HTERT RPE-1 (cell line): ENCODE data around the gene CRYL1.

Experiments
- in situ Hi-C: fragments of 300-500 bp; cut with MboI; formaldehyde crosslinking; loops from 4 replicates; pipeline ENCODE4 v1.14.3; 2020; ENCODE audit warnings: low sequenced_read_pairs

Gene CRYL1

GRCh38 chr13:20495087-20496023, 30.3 kb downstream of the CRYL1 start:
- in situ Hi-C loops: no loop called here

DNA sequence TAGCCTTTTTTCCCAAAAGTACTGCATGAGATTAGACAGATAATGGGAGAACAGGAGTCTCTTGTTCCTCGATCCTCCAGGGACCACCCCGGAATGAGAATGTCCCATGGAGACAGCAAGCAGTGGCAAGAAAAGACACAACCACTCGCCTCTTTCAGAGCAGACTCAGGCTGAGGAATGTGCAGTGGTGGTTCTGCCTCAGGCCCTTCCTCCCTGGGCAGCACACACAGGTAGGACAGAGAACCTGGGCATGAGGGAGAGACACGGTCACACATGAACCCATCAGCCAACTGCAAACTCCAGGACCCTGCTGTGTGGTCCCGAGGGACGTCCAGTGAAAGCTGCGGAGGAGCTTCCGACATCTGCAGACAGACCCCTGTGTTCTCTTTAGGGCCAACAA, 31.0 kb downstream of the CRYL1 start:
- in situ Hi-C loops: no loop called here

DNA sequence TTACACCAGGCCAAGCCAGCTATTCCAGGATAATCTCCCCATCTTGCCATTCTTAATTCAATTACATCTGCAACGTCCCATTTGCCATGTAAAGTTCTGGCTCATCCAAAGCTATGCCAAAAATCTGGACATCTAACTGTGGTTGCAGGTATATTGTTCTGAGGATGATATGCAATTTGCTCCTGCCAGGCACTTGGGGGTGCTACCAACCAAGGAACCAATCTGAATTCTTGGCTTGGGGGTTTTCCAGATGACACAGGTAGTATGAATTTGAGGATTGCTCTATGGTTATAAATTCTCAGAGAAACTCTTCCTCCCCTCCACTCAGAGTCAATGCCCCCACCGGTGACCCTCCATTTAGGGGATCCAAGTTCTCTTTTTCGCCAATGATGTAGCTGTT, 33.0 kb downstream of the CRYL1 start:
- in situ Hi-C loops: no loop called here

- in situ Hi-C loops: no loop called here
Measured at GRCh38 chr13:20491926-20492435, 33.7 kb downstream of the CRYL1 start.

- in situ Hi-C loops: no loop called here
Measured at GRCh38 chr13:20489185-20489820, 36.4 kb downstream of the CRYL1 start.

DNA sequence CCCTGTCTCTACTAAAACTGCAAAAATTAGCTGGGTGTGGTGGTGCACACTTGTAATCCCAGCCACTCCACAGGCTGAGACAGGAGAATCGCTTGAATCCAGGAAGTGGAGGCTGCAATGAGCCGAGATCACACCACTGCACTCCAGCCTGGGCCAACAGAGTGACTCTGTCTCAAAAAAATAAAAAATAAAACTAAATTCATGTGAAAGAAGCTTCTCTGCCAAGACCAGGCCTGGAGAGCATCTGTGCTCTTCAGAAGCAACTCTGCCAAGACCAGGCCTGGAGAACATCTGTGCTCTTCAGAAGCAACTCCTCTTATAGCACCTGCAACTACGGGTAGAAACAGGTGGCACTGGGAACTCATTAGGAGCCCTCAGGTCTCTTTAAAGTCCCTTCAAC, 37.7 kb downstream of the CRYL1 start:
- in situ Hi-C loops: no loop called here

GRCh38 chr13:20482787-20483186, 42.9 kb downstream of the CRYL1 start:
- in situ Hi-C loops: no loop called here

- in situ Hi-C loops: no loop called here
Measured at GRCh38 chr13:20482275-20482761, 43.3 kb downstream of the CRYL1 start.

GRCh38 chr13:20477394-20477793, 48.3 kb downstream of the CRYL1 start:
- in situ Hi-C loops: no loop called here

DNA sequence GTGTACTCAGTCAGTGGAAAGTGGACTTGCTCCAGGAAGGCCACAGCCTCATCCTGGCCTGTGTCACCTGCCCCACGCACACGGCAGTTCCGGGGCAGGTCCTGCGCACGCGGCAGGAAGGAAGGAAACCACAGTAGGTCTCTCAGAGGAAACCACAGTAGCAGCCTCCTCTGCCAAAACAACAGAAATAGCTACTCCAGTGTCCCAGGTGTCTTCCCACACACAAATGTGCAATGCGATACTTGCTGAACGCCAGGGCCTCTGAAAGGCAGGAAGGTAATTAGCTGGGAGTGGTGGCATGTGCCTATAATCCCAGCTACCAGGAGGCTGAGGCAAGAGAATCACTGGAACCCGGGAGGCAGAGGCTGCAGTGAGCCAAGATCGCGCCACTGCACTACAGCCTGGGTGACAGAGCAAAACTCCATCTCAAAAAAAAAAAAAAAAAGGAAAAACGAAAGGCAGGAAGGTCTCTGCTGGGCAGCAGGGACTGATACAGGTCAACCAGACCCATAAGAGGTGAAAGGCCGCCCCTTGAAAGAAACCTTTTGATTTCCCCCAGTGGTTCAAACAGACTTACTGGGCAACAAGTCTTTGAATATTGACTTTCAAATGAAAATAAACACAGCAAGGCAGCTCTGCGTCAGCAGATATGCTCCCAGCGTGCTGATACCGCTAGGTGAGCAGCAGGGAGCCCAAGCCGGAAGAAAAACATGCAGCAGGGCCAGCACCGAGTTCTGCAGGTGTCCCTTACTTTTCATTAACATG, 49.5 kb downstream of the CRYL1 start:
- in situ Hi-C loops: no loop called here

DNA sequence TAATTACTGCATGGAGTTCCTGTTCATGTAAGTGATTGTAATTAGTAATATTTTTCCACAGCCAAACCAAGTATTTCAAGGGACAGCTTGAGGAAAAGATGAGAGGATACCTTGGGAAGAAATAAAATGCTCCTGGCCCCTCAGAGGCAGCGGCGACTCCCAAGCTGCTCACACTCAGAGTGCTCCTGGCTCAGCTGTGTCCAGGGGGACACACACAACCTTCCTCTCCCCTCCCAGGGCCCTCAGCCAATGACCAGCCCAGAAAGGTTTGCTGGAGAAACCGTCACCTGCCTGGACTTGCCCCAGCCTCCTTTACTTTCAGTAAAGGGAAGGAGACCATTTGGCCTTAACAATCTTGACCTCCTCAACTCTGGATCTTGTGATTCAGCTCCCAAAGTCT, 51.1 kb downstream of the CRYL1 start:
- in situ Hi-C loops: no loop called here

- in situ Hi-C loops: no loop called here
Measured at GRCh38 chr13:20473888-20474287, 51.8 kb downstream of the CRYL1 start.

DNA sequence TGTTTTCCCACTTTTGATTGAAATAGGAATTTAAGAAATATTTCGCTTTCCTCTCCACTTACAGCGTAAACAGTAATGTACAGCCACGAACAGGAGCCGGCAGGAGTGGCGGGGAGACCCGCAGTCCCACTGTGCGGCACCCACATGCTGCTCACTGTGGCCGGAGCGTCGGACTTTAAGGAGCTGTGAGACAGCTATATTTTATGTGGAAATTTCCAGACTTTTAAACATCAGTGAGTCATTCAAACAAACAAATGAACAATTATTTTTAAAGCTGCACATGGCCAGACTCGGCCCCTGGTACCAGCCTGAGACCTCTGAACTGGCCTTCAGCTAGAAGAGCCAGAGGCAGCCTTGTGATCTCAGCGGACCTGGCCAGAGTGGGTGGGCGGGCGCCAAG, 52.5 kb downstream of the CRYL1 start:
- in situ Hi-C loops: no loop called here

DNA sequence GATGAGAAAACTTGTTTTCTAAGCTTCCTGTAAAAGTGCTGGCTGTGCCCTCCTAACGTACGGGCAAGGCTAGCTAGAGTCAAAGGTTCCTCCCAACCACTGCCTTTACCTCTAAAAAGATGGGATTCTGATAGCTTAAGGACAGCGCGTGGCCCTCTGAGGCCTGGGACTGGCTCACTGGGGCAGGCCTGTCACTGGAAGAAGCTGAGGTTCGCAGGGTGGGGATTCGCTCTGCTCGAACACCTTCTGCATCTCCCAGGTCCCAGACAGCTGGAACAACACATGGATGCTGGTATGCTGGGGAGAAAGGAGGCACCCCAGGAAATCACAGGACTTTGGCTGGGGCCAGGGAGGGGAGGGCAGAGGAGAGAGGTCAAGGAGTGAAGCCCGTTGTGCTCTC, 53.1 kb downstream of the CRYL1 start:
- in situ Hi-C loops: no loop called here

DNA sequence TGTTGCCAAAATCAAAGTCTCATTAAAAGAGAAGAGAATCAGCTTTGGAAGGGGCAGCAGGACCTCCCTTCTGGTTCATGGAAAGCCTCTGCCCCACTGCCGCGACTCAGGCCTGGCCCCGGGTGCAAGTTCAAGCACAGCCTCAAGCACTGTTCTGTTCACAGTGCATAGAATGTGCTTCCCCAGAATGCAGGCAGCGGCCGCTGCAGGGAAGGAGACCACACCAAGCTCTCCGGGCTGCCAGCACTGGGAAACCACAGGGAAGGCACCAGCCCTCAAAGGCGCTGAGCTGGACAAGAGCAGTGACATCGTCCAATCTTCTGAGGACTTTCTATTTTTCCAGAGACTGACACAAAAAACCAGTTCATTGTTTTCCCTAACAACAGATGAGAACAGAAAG, 55.5 kb downstream of the CRYL1 start:
- in situ Hi-C loops: no loop called here

DNA sequence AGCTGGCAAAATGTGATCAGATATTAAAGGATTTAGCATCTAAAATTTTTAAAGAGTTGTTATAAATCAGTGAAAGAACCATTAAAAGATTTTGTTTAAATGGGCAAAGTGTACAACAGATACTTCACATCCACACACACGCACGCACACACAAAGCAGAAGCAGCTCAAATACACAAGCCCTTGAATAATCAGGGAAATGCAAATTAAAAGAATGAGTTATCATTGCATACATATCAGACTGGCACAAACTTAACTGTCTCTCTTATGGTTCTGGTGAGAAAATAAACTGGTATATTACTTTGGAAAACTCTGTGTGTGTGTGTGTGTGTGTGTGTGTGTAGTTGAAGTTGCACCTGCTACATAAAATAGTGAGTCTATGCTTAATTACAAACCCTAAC, 59.3 kb downstream of the CRYL1 start:
- in situ Hi-C loops: no loop called here

DNA sequence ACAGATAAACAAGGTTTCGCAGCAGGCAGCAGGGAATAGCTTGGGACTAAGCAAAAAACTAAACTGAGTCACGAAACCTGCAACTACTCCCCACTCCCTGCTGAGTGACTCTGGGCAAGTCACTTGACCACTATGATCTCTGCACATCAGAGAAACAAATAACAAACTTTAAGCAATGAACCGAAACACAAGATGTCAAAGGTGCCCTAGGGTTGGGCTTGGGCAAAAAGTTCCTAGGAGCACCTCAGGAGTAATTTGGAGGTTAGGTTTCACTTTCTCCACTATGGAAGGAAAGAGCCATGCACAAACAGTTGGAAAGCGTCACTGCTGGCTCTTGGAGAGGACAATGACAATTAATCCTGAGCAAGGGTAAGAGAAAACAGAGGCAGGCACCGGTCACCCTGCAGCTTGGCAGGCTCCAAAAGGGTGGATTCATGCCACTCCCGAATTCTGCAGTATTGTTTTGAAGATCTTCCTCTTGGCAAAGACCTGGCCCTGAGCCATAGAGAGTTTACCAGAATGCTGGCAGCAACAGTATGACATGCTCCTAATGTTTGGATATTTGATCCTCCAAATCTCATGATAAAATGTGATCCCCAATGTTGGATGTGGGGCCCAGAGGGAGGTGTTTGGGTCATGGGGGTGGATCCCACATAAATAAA, 60.3 kb downstream of the CRYL1 start:
- in situ Hi-C loops: no loop called here

GRCh38 chr13:20462921-20463320, 62.7 kb downstream of the CRYL1 start:
- in situ Hi-C loops: no loop called here

DNA sequence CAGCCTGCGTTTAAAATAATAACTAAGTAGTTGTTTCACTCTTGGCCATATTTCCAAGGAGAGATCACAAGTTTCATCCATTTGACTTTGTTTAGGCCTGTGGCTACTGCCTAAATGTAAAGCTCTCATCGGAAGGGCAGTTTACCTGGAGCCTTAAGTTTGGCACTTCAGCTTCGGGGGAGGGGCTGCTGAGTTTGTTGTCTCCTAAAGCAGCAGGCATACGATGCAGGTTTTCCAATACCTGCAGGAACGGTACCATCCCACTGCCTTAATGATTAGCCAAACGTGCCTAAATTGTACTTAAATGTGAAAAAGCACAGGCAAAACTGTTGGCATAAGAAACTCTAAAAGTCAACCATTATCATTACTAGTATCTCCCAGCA, 63.1 kb downstream of the CRYL1 start:
- in situ Hi-C loops: no loop called here

DNA sequence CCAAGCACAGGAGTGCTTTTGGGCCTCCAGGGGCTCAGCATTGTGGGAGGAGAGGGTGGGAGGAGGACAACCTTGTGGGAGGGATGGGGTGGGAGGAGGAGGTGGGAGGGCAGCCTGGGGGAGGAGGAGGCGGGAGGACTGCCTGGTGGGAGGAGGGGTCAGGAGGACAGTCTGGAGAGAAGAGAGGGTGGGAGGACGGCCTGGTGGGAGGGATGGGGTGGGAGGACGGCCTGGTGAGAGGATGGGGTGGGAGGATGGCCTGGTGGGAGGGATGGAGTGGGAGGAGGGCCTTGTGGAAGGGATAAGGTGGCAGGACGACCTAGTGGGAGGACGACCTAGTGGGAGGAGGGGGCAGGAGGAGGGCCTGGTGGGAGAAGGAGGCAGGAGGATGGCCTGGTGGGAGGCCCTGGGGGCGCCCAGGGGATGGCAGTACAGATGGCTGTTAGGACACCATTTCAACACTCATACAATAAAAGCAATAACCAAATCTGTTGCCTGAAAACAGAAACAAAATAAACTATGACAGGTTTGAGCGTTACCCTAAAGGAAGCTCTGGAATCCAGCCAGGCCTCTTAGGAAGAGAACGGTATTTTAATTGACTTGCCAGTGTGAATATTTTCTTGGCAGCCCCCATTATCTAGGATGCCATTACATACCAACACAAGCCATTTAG, 63.7 kb downstream of the CRYL1 start:
- in situ Hi-C loops: no loop called here
